T-cell (primary cell): ENCODE measurements around the gene PPP2R1A. TPM values are rescaled to one million over a fixed set of nuclear protein-coding genes. Genes with fewer than 3 reads are reported as not detected.
A peak's percentile ranks its signal among the peaks of the same experiment; 100 is the strongest.

Experiments
- ATAC-seq, 4 experiments: fragments of 200-7000 bp in 3 of 4; fragments of 150-1000 bp in 1 of 4; cut with Tn5 transposase; replicated peaks in 1 of 4; 1 replicate in 3 of 4; 2 replicates in 1 of 4; pipeline ENCODE4 v1.10.0; 2021; ENCODE audit warnings: moderate library complexity in 3 of 4, mild to moderate bottlenecking in 2 of 4, moderate number of reproducible peaks in 1 of 4
- CTCF ChIA-PET, 2 donors: fragments of 300-600 bp; sonication (Branson Sonifier 250); formaldehyde crosslinking; loops; one replicate each; lab custom pipeline; 2022; ENCODE audit warnings: antibody characterized with exemption in 2 of 2; lab: Charles Lee
- POLR2A ChIA-PET, 2 donors: fragments of 300-600 bp; sonication (Branson Sonifier 250); formaldehyde crosslinking; loops; one replicate each; lab custom pipeline; 2022; ENCODE audit warnings: antibody characterized with exemption in 2 of 2; lab: Charles Lee
- DNase-seq, 35 experiments: peaks; one replicate each; pipeline versions ENCODE4 v3.0.0 to v3.0.0-alpha.2; 2013 to 2023
- H3K27ac ChIP-seq: one replicate; pipeline ENCODE4 v1.5.1; 2013; ENCODE audit warnings: low read length
- H3K27me3 ChIP-seq, 2 experiments: replicated peaks in 1 of 2; 1 replicate in 1 of 2; 2 replicates in 1 of 2; pipeline versions ENCODE4 v1.6.1 to v1.7.0; 2013; ENCODE audit warnings: low read length in 1 of 2, mixed read lengths in 1 of 2; ENCODE audit not compliant: control insufficient read depth in 2 of 2, insufficient read depth in 2 of 2; ENCODE audit errors: extremely low read depth in 1 of 2
- H3K36me3 ChIP-seq, 2 donors: 1 replicate in 1 of 2; 2 replicates in 1 of 2; pipeline versions ENCODE4 v1.6.1 to v1.7.0; 2013; ENCODE audit warnings: low read length in 1 of 2; ENCODE audit not compliant: control insufficient read depth in 2 of 2, insufficient read depth in 1 of 2; ENCODE audit errors: extremely low read depth in 1 of 2
- H3K4me1 ChIP-seq, 2 experiments: 1 replicate in 1 of 2; 2 replicates in 1 of 2; pipeline versions ENCODE4 v1.6.1 to v1.7.0; 2013; ENCODE audit warnings: low read length in 2 of 2, mixed read lengths in 1 of 2; ENCODE audit not compliant: insufficient read depth in 2 of 2, control insufficient read depth in 1 of 2; ENCODE audit errors: extremely low read depth in 1 of 2
- H3K4me3 ChIP-seq, 2 donors: 1 replicate in 1 of 2; 2 replicates in 1 of 2; pipeline versions ENCODE4 v1.5.1 to v1.7.0; 2013; ENCODE audit warnings: mild to moderate bottlenecking in 2 of 2, low read length in 1 of 2, moderate library complexity in 1 of 2; ENCODE audit not compliant: control insufficient read depth in 1 of 2; ENCODE audit errors: extremely low read depth in 1 of 2
- H3K9me3 ChIP-seq: 2 replicates; pipeline ENCODE4 v1.7.0; 2013
- H3K27ac Mint-ChIP-seq, 2 donors: one replicate each; pipeline ENCODE4 v1.8.0; 2020 to 2021; ENCODE audit warnings: mild to moderate bottlenecking in 2 of 2, mixed read lengths in 2 of 2
- H3K27me3 Mint-ChIP-seq, 2 donors: one replicate each; pipeline ENCODE4 v1.8.0; 2021 to 2022; ENCODE audit warnings: mixed read lengths in 2 of 2
- H3K36me3 Mint-ChIP-seq: one replicate; pipeline ENCODE4 v1.8.0; 2021; ENCODE audit warnings: mixed read lengths
- H3K4me1 Mint-ChIP-seq, 3 donors: one replicate each; pipeline ENCODE4 v1.8.0; 2020 to 2022; ENCODE audit warnings: mixed read lengths in 3 of 3, mild to moderate bottlenecking in 1 of 3
- H3K4me3 Mint-ChIP-seq, 3 donors: one replicate each; pipeline ENCODE4 v1.8.0; 2020 to 2022; ENCODE audit warnings: mild to moderate bottlenecking in 3 of 3, mixed read lengths in 3 of 3, moderate library complexity in 3 of 3
- H3K9me3 Mint-ChIP-seq, 3 donors: one replicate each; pipeline ENCODE4 v1.8.0; 2020 to 2022; ENCODE audit warnings: mixed read lengths in 3 of 3
- WGBS: methylation state at CpG from one replicate; pipeline ENCODE4 v1.1.5; 2013; ENCODE audit warnings: missing lambda C conversion rate; ENCODE audit not compliant: insufficient coverage; 5-methylcytosine and 5-hydroxymethylcytosine counted together
- total RNA-seq, 35 experiments: library from RNA in 6 of 35; stranded (reverse) in 6 of 35; fragments of 120-200 nt in 1 of 35; gene quantifications; one replicate each; pipeline versions ENCODE4 v1.2.1 to v1.2.4 and lab custom pipeline; 2013 to 2026

The PPP2R1A gene
- total RNA-seq, 5 donors from 2014 or later (not counting 1 experiment from before 2014, with no cell fraction given) = 177 to 203 (median 191) TPM

- peaks cover 6 to 54% of the 10 kb centered on the region in 2 experiments for H3K4me1 ChIP-seq
- H3K36me3 ChIP-seq = peaks cover 19 to 29% of the 10 kb centered on the region in 2 donors
- WGBS = 90% methylated on average over 2 of the region's 2 CpGs
- Mint-ChIP-seq H3K9me3 (peaks cover 12 to 26% (median 24%) of the 10 kb centered on the region in 3 donors), H3K4me1 (peaks cover 49 to 79% (median 63%) of the 10 kb centered on the region in 3 donors), H3K27me3 (no peaks in the 10 kb centered on the region), H3K36me3 (peaks cover 65% of the 10 kb centered on the region), H3K27ac (no peak overlapping the region), H3K4me3 (peak overlapping the region in 1 of 3 donors; percentile 43)
- ATAC-seq (no peak), DNase-seq (no peak)
- no peaks in the 10 kb centered on the region for H3K27me3 ChIP-seq
- no peak overlapping the region for H3K27ac ChIP-seq
- ChIA-PET POLR2A (no interaction called here), CTCF (no interaction called here)
- no peak overlapping the region for H3K4me3 ChIP-seq
- H3K9me3 ChIP-seq = peaks cover 3% of the 10 kb centered on the region
These were observed 83.4 kb downstream of the PPP2R1A start for GRCh38 chr19:52273301-52273700.

GRCh38 chr19:52274191-52274590 is 84.3 kb downstream of the PPP2R1A start:
- H3K27me3 ChIP-seq = no peaks in the 10 kb centered on the region
- DNase-seq (no peak), ATAC-seq (no peak)
- POLR2A ChIA-PET = no interaction called here
- Mint-ChIP-seq H3K9me3 (peaks cover 17 to 34% (median 31%) of the 10 kb centered on the region in 3 donors), H3K27me3 (no peaks in the 10 kb centered on the region), H3K4me1 (peaks cover 58 to 84% (median 67%) of the 10 kb centered on the region in 3 donors), H3K27ac (no peak overlapping the region), H3K36me3 (peaks cover 74% of the 10 kb centered on the region), H3K4me3 (peak overlapping the region; percentile 9 to 43 (median 10))
- H3K36me3 ChIP-seq = peaks cover 19 to 29% of the 10 kb centered on the region in 2 donors
- H3K4me3 ChIP-seq = no peak overlapping the region
- no peak overlapping the region for H3K27ac ChIP-seq
- CTCF ChIA-PET = interaction anchor here (0.6 kb wide), 2 partner anchors 370 to 589 kb away, joined by 6 to 8 read pairs; no protein-coding TSS in a partner anchor
- peaks cover 6 to 48% of the 10 kb centered on the region in 2 experiments for H3K4me1 ChIP-seq
- 100% methylated on average over 3 of the region's 5 CpGs for WGBS
- H3K9me3 ChIP-seq = peaks cover 3% of the 10 kb centered on the region

GRCh38 chr19:52275988-52276387 is 86.1 kb downstream of the PPP2R1A start:
- ATAC-seq (no peak), DNase-seq (no peak)
- H3K36me3 Mint-ChIP-seq = peaks cover 68% of the 10 kb centered on the region
- no peak overlapping the region for H3K4me3 ChIP-seq
- peaks cover 48 to 73% (median 60%) of the 10 kb centered on the region in 3 donors for H3K4me1 Mint-ChIP-seq
- no peak overlapping the region for H3K27ac Mint-ChIP-seq
- ChIA-PET POLR2A (no interaction called here), CTCF (no interaction called here)
- H3K27me3 Mint-ChIP-seq = no peaks in the 10 kb centered on the region
- no peaks in the 10 kb centered on the region for H3K27me3 ChIP-seq
- peaks cover under 1 to 37% of the 10 kb centered on the region in 2 experiments for H3K4me1 ChIP-seq
- WGBS = no CpG with 5 or more reads among the region's 5 CpGs
- peaks cover 3% of the 10 kb centered on the region for H3K9me3 ChIP-seq
- no peak overlapping the region for H3K27ac ChIP-seq
- H3K9me3 Mint-ChIP-seq = peaks cover 17 to 38% (median 34%) of the 10 kb centered on the region in 3 donors
- peaks cover 19 to 29% of the 10 kb centered on the region in 2 donors for H3K36me3 ChIP-seq
- no peak overlapping the region for H3K4me3 Mint-ChIP-seq

GRCh38 chr19:52277471-52277870 is 87.6 kb downstream of the PPP2R1A start:
- peaks cover 0 to 29% of the 10 kb centered on the region in 2 experiments for H3K4me1 ChIP-seq
- H3K36me3 ChIP-seq = peaks cover 23 to 32% of the 10 kb centered on the region in 2 donors
- ATAC-seq (no peak), DNase-seq (no peak)
- Mint-ChIP-seq H3K27ac (no peak overlapping the region), H3K27me3 (no peaks in the 10 kb centered on the region), H3K4me3 (peak overlapping the region in 1 of 3 donors; percentile 28), H3K36me3 (peaks cover 70% of the 10 kb centered on the region), H3K9me3 (peaks cover 17 to 37% (median 33%) of the 10 kb centered on the region in 3 donors), H3K4me1 (peaks cover 41 to 62% (median 52%) of the 10 kb centered on the region in 3 donors)
- H3K27ac ChIP-seq = no peak overlapping the region
- ChIA-PET POLR2A (no interaction called here), CTCF (no interaction called here)
- H3K4me3 ChIP-seq = no peak overlapping the region
- no peaks in the 10 kb centered on the region for H3K27me3 ChIP-seq
- 94% methylated on average over 5 of the region's 6 CpGs for WGBS
- peaks cover 10% of the 10 kb centered on the region for H3K9me3 ChIP-seq

Other genes with a start within 250 kb of the PPP2R1A start
- 10 to 100 TPM; 27.4 to 33.4 (median 29.0) TPM for gene ZNF350, start 203.2 kb upstream of the PPP2R1A start, total RNA-seq
- gene ZNF615, start 181.8 kb upstream of the PPP2R1A start, total RNA-seq = 10 to 100 TPM; 12.3 to 18.9 (median 16.9) TPM
- gene ZNF614, start 161.7 kb upstream of the PPP2R1A start, total RNA-seq = 10 to 100 TPM in 1 of 5 donors, 1 to 10 TPM in 4; 7.5 to 10.1 (median 9.2) TPM
- gene ZNF432, start 141.2 kb upstream of the PPP2R1A start, total RNA-seq = 10 to 100 TPM; 12.9 to 22.1 (median 17.3) TPM
- 10 to 100 TPM; 25.4 to 34.3 (median 32.2) TPM for gene ZNF841, start 94.3 kb upstream of the PPP2R1A start, total RNA-seq
- gene ZNF616, start 50.1 kb upstream of the PPP2R1A start, total RNA-seq = 10 to 100 TPM in 3 of 5 donors, 1 to 10 TPM in 2; 3.6 to 18.3 (median 14.4) TPM
- 10 to 100 TPM; 27.6 to 43.9 (median 35.0) TPM for gene ZNF836, start 18.4 kb upstream of the PPP2R1A start, total RNA-seq
- 10 to 100 TPM; 40.3 to 46.6 (median 42.0) TPM for gene ZNF766, start 79.5 kb downstream of the PPP2R1A start, total RNA-seq
- 10 to 100 TPM in 4 of 5 donors, 1 to 10 TPM in 1; 9.3 to 22.1 (median 18.9) TPM for gene ZNF480, start 107.1 kb downstream of the PPP2R1A start, total RNA-seq
- 1 to 10 TPM in 3 of 5 donors, under 1 TPM in 2; 0.51 to 5.4 (median 1.3) TPM for gene ZNF610, start 146.2 kb downstream of the PPP2R1A start, total RNA-seq
- gene ZNF880, start 179.9 kb downstream of the PPP2R1A start, total RNA-seq = 10 to 100 TPM; 15.3 to 31.1 (median 28.5) TPM
- gene ZNF528, start 207.8 kb downstream of the PPP2R1A start, total RNA-seq = 10 to 100 TPM; 18.7 to 36.5 (median 32.4) TPM
- gene ZNF534, start 239.1 kb downstream of the PPP2R1A start, total RNA-seq = under 1 TPM in 1 of 5 donors, not detected in 4; 0.42 TPM